ENCODE results near the gene NADK.
"Not testable (repeated sequence)": the region's sequence is repeated elsewhere in the genome, so short reads cannot be mapped to it uniquely, and the experiment has no call there.

Gene NADK

GRCh38 chr1:1721201-1721600 lies 57.1 kb downstream of the NADK start:
- no peak for DNase-seq (ENCODE audit: low read depth)
- TF ChIP-seq CTCF (IDR thresholded peaks at IDR 0.05; ENCODE audit: low read depth, low read length, missing control alignments): no peak
- H3K4me3 ChIP-seq (ENCODE audit: low read depth, low read length): no peak overlapping the region
- in situ Hi-C loops (cut with HindIII; ENCODE audit: low sequenced_read_pairs): no loop called here

- H3K4me3 ChIP-seq (ENCODE audit: low read depth, low read length); in situ Hi-C loops (cut with HindIII; ENCODE audit: low sequenced_read_pairs); DNase-seq (ENCODE audit: low read depth): not testable (repeated sequence)
Observed at GRCh38 chr1:1715109-1715883, 63.0 kb downstream of the NADK start.

- DNase-seq (ENCODE audit: low read depth); H3K4me3 ChIP-seq (ENCODE audit: low read depth, low read length); in situ Hi-C loops (cut with HindIII; ENCODE audit: low sequenced_read_pairs): not testable (repeated sequence)
Observed at GRCh38 chr1:1707897-1708296, 70.4 kb downstream of the NADK start.

- DNase-seq (ENCODE audit: low read depth); H3K4me3 ChIP-seq (ENCODE audit: low read depth, low read length); in situ Hi-C loops (cut with HindIII; ENCODE audit: low sequenced_read_pairs): not testable (repeated sequence)
Observed at GRCh38 chr1:1707241-1707640, 71.0 kb downstream of the NADK start.

GRCh38 chr1:1705623-1706022 lies 72.6 kb downstream of the NADK start:
- DNase-seq (ENCODE audit: low read depth); H3K4me3 ChIP-seq (ENCODE audit: low read depth, low read length); in situ Hi-C loops (cut with HindIII; ENCODE audit: low sequenced_read_pairs): not testable (repeated sequence)

GRCh38 chr1:1704284-1704957 lies 73.8 kb downstream of the NADK start:
- DNase-seq (ENCODE audit: low read depth); in situ Hi-C loops (cut with HindIII; ENCODE audit: low sequenced_read_pairs); H3K4me3 ChIP-seq (ENCODE audit: low read depth, low read length): not testable (repeated sequence)

- DNase-seq (ENCODE audit: low read depth): no peak
- in situ Hi-C loops (cut with HindIII; ENCODE audit: low sequenced_read_pairs): no loop called here
- TF ChIP-seq CTCF (IDR thresholded peaks at IDR 0.05; ENCODE audit: low read depth, low read length, missing control alignments): no peak
- H3K4me3 ChIP-seq (ENCODE audit: low read depth, low read length): no peak overlapping the region
Observed at GRCh38 chr1:1703796-1704195, 74.5 kb downstream of the NADK start.

GRCh38 chr1:1702506-1702905 lies 75.8 kb downstream of the NADK start:
- H3K4me3 ChIP-seq (ENCODE audit: low read depth, low read length); DNase-seq (ENCODE audit: low read depth); in situ Hi-C loops (cut with HindIII; ENCODE audit: low sequenced_read_pairs): not testable (repeated sequence)
